Measurements from ENCODE around the gene GPR18.

Gene GPR18

DNA sequence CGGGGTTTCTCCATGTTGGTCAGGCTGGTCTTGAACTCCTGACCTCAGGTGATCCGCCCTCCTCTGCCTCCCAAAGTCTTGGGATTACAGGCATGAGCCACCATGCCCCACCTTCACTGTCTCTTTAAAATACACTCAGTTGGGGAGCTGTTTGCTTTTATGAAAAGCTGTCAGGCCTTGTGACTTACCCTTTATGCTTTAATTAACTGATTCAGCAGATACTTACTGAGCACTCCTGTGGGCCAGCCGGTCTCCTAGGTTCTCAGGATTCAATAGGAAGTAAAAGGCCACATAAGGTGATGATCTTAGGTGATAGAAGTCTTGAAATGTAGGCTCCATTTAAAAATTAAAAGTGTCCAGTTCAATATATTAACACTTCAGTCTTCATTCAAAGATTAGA, 50.0 kb downstream of the GPR18 start:
- no peak for DNase-seq (ENCODE audit: low spot score)
- TF ChIP-seq, protein P1, sequence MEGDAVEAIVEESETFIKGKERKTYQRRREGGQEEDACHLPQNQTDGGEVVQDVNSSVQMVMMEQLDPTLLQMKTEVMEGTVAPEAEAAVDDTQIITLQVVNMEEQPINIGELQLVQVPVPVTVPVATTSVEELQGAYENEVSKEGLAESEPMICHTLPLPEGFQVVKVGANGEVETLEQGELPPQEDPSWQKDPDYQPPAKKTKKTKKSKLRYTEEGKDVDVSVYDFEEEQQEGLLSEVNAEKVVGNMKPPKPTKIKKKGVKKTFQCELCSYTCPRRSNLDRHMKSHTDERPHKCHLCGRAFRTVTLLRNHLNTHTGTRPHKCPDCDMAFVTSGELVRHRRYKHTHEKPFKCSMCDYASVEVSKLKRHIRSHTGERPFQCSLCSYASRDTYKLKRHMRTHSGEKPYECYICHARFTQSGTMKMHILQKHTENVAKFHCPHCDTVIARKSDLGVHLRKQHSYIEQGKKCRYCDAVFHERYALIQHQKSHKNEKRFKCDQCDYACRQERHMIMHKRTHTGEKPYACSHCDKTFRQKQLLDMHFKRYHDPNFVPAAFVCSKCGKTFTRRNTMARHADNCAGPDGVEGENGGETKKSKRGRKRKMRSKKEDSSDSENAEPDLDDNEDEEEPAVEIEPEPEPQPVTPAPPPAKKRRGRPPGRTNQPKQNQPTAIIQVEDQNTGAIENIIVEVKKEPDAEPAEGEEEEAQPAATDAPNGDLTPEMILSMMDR (IDR thresholded peaks at IDR 0.05; ENCODE audit: extremely low read depth, missing control alignments): no peak

DNA sequence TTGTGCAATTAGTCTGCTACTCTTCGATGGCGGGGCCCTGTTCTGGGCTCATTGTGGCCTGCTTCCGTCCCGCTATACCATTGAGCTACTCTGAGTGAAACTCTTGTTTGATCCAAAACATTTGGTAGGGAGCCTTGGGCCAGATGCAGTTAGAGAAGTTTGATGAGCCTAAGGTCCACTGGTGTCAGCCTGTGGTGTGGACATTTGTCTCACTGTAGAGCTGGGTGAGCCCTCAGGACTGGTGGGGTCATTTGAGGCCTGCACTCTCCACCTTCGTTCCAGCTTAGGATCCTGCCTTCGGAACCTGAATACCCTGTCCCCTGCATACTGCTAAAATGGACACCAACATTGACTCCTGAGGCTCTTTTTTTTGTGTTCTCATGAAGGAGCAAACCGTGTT, 50.7 kb downstream of the GPR18 start:
- DNase-seq (ENCODE audit: low spot score): no peak
- TF ChIP-seq, protein P1 (IDR thresholded peaks at IDR 0.05; ENCODE audit: extremely low read depth, missing control alignments): no peak

DNA sequence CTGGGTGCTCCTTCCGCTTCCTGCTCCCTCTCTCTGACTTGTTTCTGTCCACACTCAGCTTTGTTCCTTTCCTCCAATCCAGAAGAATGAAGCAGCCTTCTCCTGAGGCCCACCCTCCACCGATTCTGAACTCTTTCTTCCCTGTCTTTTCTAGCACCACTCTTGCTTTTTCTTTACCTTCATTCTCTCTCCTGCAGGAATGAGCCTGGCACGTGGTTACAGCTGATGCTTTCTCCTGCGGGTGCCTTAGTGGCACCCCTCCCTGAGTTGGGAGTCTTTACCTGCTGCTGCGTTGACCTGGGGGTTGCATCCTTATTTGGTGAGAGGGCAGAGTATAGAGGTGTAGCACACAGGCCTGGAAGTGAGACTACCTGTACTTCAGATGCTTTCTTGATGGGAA, 51.3 kb downstream of the GPR18 start:
- TF ChIP-seq, protein P1 (IDR thresholded peaks at IDR 0.05; ENCODE audit: extremely low read depth, missing control alignments): no peak
- DNase-seq (ENCODE audit: low spot score): no peak

DNA sequence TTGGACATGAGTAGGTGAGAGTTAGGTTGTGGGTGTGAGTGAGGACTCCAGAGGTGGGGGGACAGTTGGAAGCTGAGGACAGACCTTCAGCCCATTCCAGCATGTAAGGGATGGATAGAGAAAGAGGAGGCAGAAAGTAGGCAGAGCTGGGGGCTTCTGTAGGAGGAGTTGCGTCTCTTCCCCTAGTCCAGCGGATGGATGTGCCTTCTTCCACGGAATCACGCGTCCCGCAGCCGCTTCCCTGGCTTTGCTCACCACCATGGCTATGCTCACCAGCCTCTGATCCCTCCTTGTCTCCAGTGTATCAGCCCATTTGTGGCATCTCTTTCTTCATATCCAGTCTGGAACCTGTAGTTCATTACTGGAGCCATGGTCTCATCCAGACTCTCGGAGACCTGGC, 52.0 kb downstream of the GPR18 start:
- no peak for DNase-seq (ENCODE audit: low spot score)
- TF ChIP-seq, protein P1 (IDR thresholded peaks at IDR 0.05; ENCODE audit: extremely low read depth, missing control alignments): no peak

DNA sequence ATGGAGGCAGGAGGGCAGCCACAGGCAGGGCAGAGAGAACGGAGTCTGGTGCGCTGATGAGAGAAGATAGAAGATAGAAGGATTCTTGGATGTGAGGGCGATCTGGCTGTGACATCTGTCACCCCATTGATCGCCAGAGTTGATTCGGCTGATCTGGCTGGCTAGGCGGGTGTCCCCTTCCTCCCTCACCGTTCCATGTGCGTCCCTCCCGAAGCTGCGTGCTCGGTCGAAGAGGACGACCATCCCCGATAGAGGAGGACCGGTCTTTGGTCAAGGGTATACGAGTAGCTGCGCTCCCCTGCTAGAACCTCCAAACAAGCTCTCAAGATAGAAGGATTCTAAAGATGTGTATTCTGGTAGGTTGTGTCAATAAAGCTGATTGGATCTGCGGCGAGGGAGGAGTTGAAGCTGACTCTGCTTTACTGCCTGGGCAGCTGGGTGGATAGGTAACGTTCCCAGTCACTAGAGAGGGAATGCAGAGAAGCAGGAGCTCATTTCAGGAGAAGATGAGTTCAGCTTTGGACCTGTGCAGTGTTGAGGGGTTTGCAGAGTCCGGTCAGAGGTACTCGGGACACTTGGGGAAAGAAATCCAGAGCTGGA, 52.5 kb downstream of the GPR18 start:
- TF ChIP-seq, protein P1 (IDR thresholded peaks at IDR 0.05; ENCODE audit: extremely low read depth, missing control alignments): no peak
- no peak for DNase-seq (ENCODE audit: low spot score)

Measured in GM20000 (cell line).